GM23338 (cell line): ENCODE results near the gene ARL2.
"Not testable (repeated sequence)": the region's sequence is repeated elsewhere in the genome, so short reads cannot be mapped to it uniquely, and the experiment has no call there.

Source experiments
- CTCF ChIP-seq, 2 experiments: fragments of 200-600 bp in 1 of 2; sonication (generic) in 1 of 2; conservative IDR thresholded peaks; 2 replicates each; pipeline versions ENCODE4 v1.5.1 to v1.6.1; 2016 to 2017; ENCODE audit warnings: antibody characterized with exemption in 2 of 2, low read depth in 2 of 2, mild to moderate bottlenecking in 2 of 2, moderate library complexity in 1 of 2
- EZH2 ChIP-seq: fragments of 200-600 bp; sonication (generic); IDR thresholded peaks from one replicate; pipeline ENCODE4 v1.8.0; 2017; ENCODE audit warnings: antibody characterized with exemption, mild to moderate bottlenecking, low read depth; ENCODE audit not compliant: unreplicated experiment
- TF ChIP-seq, protein P1 (sequence below): IDR thresholded peaks from one replicate; pipeline ENCODE4 v1.6.1; 2018; ENCODE audit warnings: antibody characterized with exemption; ENCODE audit not compliant: unreplicated experiment

DNA sequence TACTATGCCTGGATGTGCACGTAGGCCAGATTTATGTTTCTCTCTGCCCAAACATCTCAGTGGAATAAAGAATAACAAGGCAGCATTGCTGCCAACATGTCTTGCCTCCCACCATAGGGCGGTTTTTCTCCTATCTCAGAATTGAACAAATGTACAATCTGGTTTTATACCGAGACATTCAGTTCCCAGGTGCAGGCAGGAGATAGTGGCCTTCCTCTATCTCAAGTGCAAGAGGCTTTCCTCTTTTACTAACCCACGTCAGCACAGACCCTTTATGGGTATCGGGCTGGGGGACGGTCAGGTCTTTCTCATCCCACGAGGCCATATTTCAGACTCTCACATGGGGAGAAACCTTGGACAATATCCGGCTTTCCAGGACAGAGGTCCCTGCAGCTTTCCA lies 9.5 kb downstream of the ARL2 start:
- not testable (repeated sequence) for TF ChIP-seq EZH2; CTCF (conservative IDR thresholded peaks at IDR 0.05; ENCODE audit: low read depth in 2 of 2)
- TF ChIP-seq, protein P1, sequence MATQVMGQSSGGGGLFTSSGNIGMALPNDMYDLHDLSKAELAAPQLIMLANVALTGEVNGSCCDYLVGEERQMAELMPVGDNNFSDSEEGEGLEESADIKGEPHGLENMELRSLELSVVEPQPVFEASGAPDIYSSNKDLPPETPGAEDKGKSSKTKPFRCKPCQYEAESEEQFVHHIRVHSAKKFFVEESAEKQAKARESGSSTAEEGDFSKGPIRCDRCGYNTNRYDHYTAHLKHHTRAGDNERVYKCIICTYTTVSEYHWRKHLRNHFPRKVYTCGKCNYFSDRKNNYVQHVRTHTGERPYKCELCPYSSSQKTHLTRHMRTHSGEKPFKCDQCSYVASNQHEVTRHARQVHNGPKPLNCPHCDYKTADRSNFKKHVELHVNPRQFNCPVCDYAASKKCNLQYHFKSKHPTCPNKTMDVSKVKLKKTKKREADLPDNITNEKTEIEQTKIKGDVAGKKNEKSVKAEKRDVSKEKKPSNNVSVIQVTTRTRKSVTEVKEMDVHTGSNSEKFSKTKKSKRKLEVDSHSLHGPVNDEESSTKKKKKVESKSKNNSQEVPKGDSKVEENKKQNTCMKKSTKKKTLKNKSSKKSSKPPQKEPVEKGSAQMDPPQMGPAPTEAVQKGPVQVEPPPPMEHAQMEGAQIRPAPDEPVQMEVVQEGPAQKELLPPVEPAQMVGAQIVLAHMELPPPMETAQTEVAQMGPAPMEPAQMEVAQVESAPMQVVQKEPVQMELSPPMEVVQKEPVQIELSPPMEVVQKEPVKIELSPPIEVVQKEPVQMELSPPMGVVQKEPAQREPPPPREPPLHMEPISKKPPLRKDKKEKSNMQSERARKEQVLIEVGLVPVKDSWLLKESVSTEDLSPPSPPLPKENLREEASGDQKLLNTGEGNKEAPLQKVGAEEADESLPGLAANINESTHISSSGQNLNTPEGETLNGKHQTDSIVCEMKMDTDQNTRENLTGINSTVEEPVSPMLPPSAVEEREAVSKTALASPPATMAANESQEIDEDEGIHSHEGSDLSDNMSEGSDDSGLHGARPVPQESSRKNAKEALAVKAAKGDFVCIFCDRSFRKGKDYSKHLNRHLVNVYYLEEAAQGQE = not testable (repeated sequence)
